Liver (tissue), 9 donors: ENCODE results near the gene DUSP3. TPM values are rescaled to one million over a fixed set of nuclear protein-coding genes. Genes with fewer than 3 reads are reported as not detected.

ENCODE experiments used
- DNase-seq: peaks from one replicate; pipeline ENCODE4 v3.0.0-alpha.2; 2017; ENCODE audit warnings: low spot score
- H3K27ac ChIP-seq, 2 donors: one replicate each; pipeline ENCODE4 v1.7.0; 2013; ENCODE audit warnings: inconsistent platforms in 2 of 2, low read length in 2 of 2, control low read depth in 1 of 2, low read depth in 1 of 2, mild to moderate bottlenecking in 1 of 2
- H3K27me3 ChIP-seq, 4 donors: one replicate each; pipeline versions ENCODE4 v1.6.1 to v1.7.0; 2013; ENCODE audit warnings: low read length in 3 of 4, inconsistent platforms in 1 of 4, mild to moderate bottlenecking in 1 of 4, moderate library complexity in 1 of 4; ENCODE audit not compliant: control insufficient read depth in 4 of 4, insufficient read depth in 4 of 4
- H3K36me3 ChIP-seq, 4 donors: one replicate each; pipeline versions ENCODE4 v1.6.1 to v1.7.0; 2013; ENCODE audit warnings: low read length in 3 of 4, mild to moderate bottlenecking in 3 of 4, low read depth in 1 of 4, moderate library complexity in 1 of 4; ENCODE audit not compliant: control insufficient read depth in 4 of 4, insufficient read depth in 3 of 4
- H3K4me1 ChIP-seq, 4 donors: one replicate each; pipeline versions ENCODE4 v1.6.1 to v1.7.0; 2013; ENCODE audit warnings: low read length in 3 of 4, mild to moderate bottlenecking in 3 of 4, moderate library complexity in 1 of 4; ENCODE audit not compliant: control insufficient read depth in 4 of 4, insufficient read depth in 4 of 4
- H3K4me3 ChIP-seq, 3 donors: one replicate each; pipeline versions ENCODE4 v1.6.1 to v1.7.0; 2013; ENCODE audit warnings: low read length in 3 of 3, control low read depth in 1 of 3, low read depth in 1 of 3, mild to moderate bottlenecking in 1 of 3
- H3K9ac ChIP-seq, 2 donors: one replicate each; pipeline ENCODE4 v1.7.0; 2013; ENCODE audit warnings: low read length in 2 of 2, mild to moderate bottlenecking in 2 of 2, moderate library complexity in 2 of 2, control low read depth in 1 of 2, low read depth in 1 of 2
- H3K9me3 ChIP-seq, 4 donors: one replicate each; pipeline versions ENCODE4 v1.6.1 to v1.7.0; 2013; ENCODE audit warnings: low read length in 3 of 4; ENCODE audit not compliant: control insufficient read depth in 4 of 4
- CTCF ChIP-seq: fragments of 150-350 bp; IDR thresholded peaks from 2 replicates; pipeline ENCODE4 v1.5.1; 2017; ENCODE audit warnings: improper control_type of control experiment, low read depth, low read length; ENCODE audit not compliant: missing input control
- EGR1 ChIP-seq, 2 donors: IDR thresholded peaks; 2 replicates each; pipeline ENCODE4 v1.6.1; 2016 to 2018; ENCODE audit warnings: antibody characterized with exemption in 2 of 2, low read depth in 2 of 2
- FOXA1 ChIP-seq: IDR thresholded peaks from 2 replicates; pipeline ENCODE4 v1.6.1; 2016; ENCODE audit warnings: antibody characterized with exemption
- HNF4A ChIP-seq, 2 donors: conservative IDR thresholded peaks; 2 replicates each; pipeline ENCODE4 v1.6.1; 2016; ENCODE audit warnings: antibody characterized with exemption in 2 of 2, mild to moderate bottlenecking in 2 of 2
- MAX ChIP-seq: IDR thresholded peaks from 2 replicates; pipeline ENCODE4 v1.6.1; 2016; ENCODE audit warnings: antibody characterized with exemption
- NR2F2 ChIP-seq: IDR thresholded peaks from 2 replicates; pipeline ENCODE4 v1.6.1; 2016; ENCODE audit warnings: antibody characterized with exemption
- RAD21 ChIP-seq, 2 donors: IDR thresholded peaks; 2 replicates each; pipeline ENCODE4 v1.6.1; 2016; ENCODE audit warnings: antibody characterized with exemption in 2 of 2, mild to moderate bottlenecking in 2 of 2
- REST ChIP-seq: IDR thresholded peaks from 2 replicates; pipeline ENCODE4 v1.6.1; 2016; ENCODE audit warnings: antibody characterized with exemption, mild to moderate bottlenecking
- SP1 ChIP-seq: IDR thresholded peaks from 2 replicates; pipeline ENCODE4 v1.6.1; 2018; ENCODE audit warnings: antibody characterized with exemption, mild to moderate bottlenecking
- YY1 ChIP-seq: IDR thresholded peaks from 2 replicates; pipeline ENCODE4 v1.6.1; 2016; ENCODE audit warnings: antibody characterized with exemption, mild to moderate bottlenecking
- ZBTB33 ChIP-seq: IDR thresholded peaks from 2 replicates; pipeline ENCODE4 v1.6.1; 2016; ENCODE audit warnings: antibody characterized with exemption
- WGBS: extraction: QIAGEN DNeasy Blood & Tissue Kit; methylation state at CpG from one replicate; pipeline ENCODE4 v1.1.7; 2013; 5-methylcytosine and 5-hydroxymethylcytosine counted together
- polyA plus RNA-seq, 2 donors: library from polyadenylated mRNA; stranded (reverse) in 1 of 2; unstranded in 1 of 2; fragments of 200-250 nt in 1 of 2; fragments of >200 nt in 1 of 2; fragmentation: Nextera tagmentation in 1 of 2; extraction: Ambion mirVana in 1 of 2; gene quantifications; one replicate each; pipeline versions ENCODE4 v1.2.1 to v1.2.3, GENCODE V29; 2013 to 2015
- total RNA-seq, 2 donors: library from RNA; depleted of rRNA; stranded (reverse); fragments of >200 nt; gene quantifications; one replicate each; pipeline ENCODE4 v1.2.3, GENCODE V29; 2014
- donor health status: healthy.
- donor health status: healthy.
- donor health status: healthy.
- donor health status: healthy.
- donor health status: healthy.

The DUSP3 gene
- total and polyA plus RNA-seq, 4 donors = 30.4 to 104 (median 60.8) TPM

- no peak for TF ChIP-seq CTCF
- no peak for TF ChIP-seq NR2F2
- no peak for TF ChIP-seq HNF4A (conservative IDR thresholded peaks at IDR 0.05)
Measured at GRCh38 chr17:43820759-43821158, 42.0 kb upstream of the DUSP3 start (continued).

GRCh38 chr17:43818966-43819365 is 40.2 kb upstream of the DUSP3 start:
- no peak overlapping the region for H3K4me3 ChIP-seq
- no peak overlapping the region for H3K27ac ChIP-seq
- no peaks in the 10 kb centered on the region for H3K27me3 ChIP-seq
- WGBS = 95% methylated on average over 5 of the region's 5 CpGs
- no peak overlapping the region for H3K9ac ChIP-seq
- no peaks in the 10 kb centered on the region for H3K36me3 ChIP-seq
- TF ChIP-seq ZBTB33 (no peak), REST (no peak), SP1 (no peak), YY1 (no peak)
- H3K4me1 ChIP-seq = no peaks in the 10 kb centered on the region
- no peaks in the 10 kb centered on the region for H3K9me3 ChIP-seq
- DNase-seq = no peak

- Histone ChIP-seq H3K27me3 (no peaks in the 10 kb centered on the region), H3K36me3 (no peaks in the 10 kb centered on the region), H3K4me3 (no peak overlapping the region), H3K27ac (no peak overlapping the region), H3K9me3 (no peaks in the 10 kb centered on the region), H3K4me1 (no peaks in the 10 kb centered on the region), H3K9ac (no peak overlapping the region)
- no peak for DNase-seq
- no peak for TF ChIP-seq EGR1 (IDR thresholded peaks at IDR 0.05; ENCODE audit: low read depth in 2 of 2)
- TF ChIP-seq FOXA1 = no peak
- TF ChIP-seq MAX = no peak
- TF ChIP-seq RAD21 (IDR thresholded peaks at IDR 0.05) = no peak
- no peak for TF ChIP-seq CTCF
- WGBS = 94% methylated on average over 9 of the region's 9 CpGs
Measured at GRCh38 chr17:43817826-43818225, 39.0 kb upstream of the DUSP3 start.
